ENCODE data around the gene MKRN3.

Gene MKRN3

DNA sequence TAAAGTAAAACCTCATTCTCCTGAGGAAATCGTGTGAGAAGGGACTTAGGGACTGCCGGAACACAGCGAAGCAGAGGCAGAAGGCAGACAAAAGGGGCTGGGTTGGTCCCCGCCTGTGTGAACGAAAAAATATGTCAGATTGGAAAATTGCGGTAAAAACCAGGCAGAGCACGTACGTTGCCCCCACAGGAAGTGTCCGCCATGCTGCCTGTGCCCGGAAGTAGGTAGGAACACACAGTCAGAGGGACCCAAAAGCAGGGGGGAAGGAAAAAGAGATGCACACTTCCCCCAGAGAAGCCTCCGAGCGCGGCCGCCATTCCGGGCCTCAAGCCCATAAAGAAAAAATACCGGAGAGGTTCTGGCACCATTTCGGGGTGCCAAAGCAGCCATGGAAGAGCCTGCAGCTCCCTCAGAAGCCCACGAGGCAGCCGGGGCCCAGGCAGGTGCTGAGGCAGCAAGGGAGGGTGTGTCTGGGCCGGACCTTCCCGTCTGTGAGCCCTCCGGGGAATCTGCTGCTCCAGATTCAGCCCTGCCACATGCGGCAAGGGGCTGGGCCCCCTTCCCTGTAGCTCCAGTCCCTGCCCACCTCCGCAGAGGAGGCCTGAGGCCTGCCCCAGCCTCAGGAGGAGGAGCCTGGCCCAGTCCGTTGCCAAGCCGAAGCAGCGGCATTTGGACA lies at the start of gene MKRN3:
MKRN3 (plus strand) TSS at position 280 of the 676 bp plus-strand sequence; CDS start at position 389, 109 bp downstream.
- peak; percentile 32 for DNase-seq (ENCODE audit: low read depth)

DNA sequence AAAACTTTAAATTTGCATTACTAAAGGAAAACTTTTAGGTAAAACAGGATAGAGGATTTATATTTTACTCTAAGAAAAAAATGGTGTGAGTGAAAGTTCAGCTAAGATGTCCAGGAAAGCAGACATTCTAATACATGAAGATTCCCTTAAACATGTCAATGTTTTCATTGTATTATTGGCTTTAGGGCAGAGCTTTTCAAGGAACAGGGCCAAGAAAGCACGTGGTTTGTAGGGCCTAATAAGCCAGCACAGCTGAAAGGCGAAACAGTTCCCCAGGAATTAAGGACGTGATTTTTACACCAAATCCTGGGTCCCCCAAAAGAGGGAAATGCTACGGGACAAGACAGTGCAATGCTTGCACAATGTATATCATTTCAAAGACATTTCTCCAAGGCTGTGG lies 48.6 kb upstream of the MKRN3 start:
- DNase-seq (ENCODE audit: low read depth): no peak

DNA sequence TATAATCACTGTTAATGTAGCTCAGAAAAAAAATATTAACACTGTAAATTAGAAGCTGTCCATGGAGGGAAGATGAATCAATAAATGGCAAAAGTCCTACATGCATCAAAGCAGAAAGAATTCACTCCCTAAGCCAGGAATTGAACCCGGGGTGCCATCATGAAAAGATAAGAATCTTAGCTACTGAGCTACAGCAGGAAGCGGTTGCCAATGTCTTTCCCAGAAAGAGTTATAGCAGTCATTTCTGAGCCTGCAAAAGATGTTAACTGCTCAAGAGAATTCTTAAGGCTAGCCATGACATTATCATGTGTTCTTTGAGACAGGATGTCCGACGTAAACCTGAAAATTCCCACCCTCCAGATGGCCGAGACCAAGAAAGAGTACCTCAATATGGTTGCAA lies 47.4 kb upstream of the MKRN3 start:
- DNase-seq (ENCODE audit: low read depth): no peak

DNA sequence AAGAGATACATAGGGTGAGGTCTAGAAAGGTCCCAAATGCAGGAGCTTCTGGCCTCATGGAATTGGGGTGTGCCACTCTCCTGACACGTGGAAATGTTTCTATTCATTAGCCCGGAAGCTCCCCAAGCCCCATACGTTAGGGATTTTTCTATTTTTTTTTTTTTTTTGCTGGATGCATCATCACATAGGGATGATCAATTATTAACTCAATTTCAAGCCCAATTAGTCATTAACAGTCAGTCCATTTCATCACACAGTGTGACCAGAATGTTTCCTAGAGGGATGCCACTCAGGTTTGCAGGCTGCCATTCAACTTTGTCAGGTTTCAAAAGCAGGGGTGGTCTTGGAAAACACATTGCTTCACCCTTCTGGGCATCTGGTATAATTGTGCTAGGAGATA lies 40.7 kb upstream of the MKRN3 start:
- no peak for DNase-seq (ENCODE audit: low read depth)

DNA sequence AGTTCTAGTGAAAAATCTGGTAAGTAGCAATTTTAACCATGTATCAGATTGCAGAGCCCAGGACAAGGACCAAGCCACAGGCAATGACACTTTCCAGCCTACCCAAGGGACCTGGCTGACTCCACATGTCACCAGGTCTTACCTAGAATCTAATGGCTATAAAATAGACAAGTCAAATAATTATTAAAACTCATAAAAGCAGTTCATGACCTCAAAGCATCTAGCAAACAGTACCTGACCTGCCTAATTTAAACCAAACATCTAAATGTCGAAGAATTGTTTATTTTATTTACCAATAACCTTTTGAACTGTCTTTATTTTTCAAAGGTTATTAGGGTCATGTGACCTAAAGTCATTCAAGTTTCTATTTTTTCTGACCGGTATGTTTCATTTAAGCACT lies 35.6 kb upstream of the MKRN3 start:
- no peak for DNase-seq (ENCODE audit: low read depth)

DNA sequence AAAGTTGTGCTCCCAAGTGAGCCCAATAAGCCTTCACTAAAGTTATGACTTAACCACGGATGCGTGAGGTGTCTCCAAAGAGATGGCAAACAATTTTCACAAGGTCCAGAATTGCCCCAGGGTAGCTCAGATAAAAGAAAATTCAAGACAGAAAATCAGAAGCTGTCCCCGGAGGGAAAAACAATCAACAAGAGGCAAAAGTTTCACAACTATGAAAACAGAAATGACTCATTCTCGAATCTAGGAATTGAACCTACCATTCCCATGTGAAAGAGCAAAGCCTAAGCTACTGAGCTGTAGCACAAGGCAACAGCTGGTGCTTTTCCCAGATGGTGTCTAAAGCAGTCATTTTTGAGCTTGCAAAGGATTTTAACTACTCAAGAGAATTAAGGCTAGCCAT lies 33.5 kb upstream of the MKRN3 start:
- DNase-seq (ENCODE audit: low read depth): no peak

DNA sequence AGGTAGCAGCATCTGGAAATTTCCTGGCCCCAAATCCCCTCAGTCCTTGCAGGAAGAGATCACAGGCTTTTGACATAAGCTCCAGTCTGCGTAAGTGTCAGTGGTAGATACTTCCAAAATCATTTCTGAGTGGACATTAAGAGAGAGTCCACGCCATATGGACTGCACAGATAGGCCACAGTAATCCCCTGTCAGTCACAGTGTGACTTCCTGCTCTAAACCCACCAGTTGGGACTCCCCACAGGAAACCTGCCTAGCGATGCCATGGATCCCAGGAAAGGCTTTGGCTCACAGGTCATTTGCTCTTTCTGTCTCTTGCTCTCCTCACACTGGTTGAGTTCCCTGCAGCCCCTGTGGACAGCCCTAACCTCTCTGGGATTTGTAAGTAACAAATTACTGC lies 28.8 kb upstream of the MKRN3 start:
- DNase-seq (ENCODE audit: low read depth): no peak

DNA sequence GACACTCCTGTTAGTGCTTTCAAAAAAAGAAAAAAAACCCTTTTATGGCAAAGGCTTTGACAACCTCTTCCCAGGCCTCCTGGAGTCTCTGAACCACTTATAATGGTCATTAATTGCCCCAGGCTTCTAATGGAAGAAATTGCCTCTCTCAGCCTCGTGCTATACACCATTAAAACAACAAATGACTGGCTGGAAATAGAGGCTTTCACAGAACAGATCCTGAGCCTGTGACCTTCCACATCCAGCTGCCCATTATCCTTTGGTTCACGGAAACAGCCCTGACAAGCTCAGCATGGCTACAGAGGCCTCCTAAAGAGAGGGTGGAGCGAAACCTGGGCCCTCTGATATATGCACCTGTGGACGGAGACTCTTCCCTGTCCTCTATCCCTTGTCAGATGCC lies 26.8 kb upstream of the MKRN3 start:
- DNase-seq (ENCODE audit: low read depth): no peak

DNA sequence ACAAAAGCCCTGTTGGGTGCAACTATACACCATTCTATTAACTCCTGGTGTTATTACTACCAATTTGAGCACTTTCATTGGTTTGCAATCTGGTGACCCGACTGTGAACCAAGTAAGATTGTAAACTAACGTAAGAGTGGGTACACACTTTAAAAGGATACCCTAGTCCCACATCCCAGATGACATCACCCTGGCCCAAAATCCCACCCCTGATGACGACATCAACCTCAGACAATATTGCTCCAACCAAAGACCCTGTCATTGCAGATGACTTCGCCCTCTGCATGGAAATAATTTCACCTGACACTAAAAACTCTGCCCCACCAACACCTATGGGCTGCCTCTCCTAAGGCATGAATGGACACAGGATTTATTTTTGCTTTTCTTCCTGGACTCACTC lies 25.6 kb upstream of the MKRN3 start:
- DNase-seq (ENCODE audit: low read depth): no peak

DNA sequence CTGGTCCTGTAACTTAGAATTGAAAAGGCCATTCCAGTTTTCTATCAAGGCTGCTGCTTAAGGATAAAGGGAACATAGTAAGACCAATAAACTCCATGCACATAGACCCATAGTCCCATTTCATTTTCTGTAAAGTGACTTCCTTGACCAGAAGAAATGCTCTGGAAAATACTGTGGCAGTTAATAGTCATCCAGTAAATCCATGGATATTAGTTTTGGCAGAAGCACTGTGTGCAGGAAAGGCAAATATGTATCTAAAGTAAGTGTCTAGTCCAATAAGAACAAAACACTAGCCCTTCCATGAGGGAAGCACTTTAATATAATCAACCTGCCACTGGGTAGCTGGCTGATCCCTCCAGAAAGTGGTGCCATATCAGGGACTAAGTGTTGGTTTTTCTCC lies 19.3 kb upstream of the MKRN3 start:
- no peak for DNase-seq (ENCODE audit: low read depth)

DNA sequence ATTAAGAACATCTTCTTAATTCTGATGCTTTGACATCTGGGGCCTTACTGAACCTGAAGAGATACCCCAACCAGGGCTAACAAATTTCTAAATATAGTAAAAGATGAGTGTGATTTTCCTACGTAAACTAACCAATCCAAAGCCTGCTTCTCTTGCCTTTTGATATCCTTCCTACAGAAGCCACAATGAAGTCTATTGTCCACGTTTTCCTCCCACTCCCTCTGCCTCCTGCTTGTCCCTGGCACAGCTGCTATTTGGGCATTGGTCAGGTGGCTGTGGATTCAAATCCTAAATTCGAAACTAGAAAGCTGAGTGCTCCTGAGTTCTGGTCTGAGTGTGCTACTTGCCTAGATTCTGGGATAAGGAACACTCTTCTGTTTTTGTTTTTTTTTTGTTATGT lies 17.4 kb upstream of the MKRN3 start:
- no peak for DNase-seq (ENCODE audit: low read depth)

DNA sequence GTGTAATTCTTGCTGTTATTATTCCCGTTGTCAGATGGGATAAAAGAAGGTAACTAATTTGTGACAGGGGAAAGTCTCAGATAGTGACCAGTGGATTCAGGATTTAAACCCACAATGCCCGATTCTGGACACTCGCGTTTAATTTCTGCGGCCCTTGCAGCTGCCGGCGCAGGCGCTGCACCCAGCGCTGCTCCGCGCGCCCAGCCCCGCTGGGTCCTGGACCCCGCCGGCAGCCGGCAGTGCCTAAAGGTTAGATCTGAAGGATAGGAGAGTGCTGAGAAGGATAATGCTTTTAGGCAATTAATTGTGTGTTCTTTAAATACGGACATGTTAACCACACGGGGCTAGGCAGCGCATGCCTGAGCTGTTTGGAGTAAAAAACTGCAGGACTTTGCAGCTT lies 3.6 kb upstream of the MKRN3 start:
- DNase-seq (ENCODE audit: low read depth): no peak

DNA sequence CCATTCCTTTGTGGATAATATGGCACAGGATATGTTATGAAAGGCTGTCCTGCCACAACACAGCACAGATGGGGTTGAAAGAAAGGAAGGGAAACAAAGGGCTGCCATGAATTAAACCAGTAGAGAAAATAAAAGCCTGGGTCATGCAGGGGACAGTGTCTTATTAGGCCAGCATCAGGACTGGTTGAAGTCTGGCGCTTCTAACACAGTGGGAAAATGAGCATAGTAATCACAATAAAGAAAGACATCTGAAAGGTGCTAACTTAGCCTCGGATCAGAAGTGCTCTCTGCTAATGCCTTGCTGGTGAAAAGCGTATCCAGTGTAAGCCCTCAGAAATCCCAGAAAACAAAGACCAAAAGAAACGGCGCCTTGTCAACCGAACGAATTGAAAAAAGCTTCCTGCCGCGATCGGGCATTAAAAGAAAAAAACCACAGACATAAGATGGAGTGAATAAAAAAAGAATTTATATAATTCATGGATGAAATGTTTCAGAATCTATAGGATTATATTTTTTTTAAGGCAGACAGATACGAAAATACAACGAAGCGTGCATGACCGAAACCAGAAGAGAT lies 566 bp upstream of the MKRN3 start:
- no peak for DNase-seq (ENCODE audit: low read depth)

DNA sequence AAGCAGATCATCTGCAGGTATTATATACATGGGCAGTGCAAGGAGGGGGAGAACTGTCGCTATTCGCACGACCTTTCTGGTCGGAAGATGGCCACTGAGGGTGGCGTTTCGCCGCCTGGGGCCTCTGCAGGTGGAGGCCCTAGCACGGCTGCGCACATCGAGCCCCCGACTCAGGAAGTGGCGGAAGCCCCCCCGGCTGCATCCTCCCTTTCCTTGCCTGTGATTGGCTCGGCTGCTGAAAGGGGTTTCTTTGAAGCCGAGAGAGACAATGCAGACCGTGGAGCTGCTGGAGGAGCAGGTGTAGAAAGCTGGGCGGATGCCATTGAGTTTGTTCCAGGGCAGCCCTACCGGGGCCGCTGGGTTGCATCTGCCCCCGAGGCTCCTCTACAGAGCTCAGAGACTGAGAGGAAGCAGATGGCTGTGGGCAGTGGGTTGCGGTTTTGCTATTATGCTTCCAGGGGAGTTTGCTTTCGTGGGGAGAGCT lies 639 bp downstream of the MKRN3 start:
- peak; percentile 18 for DNase-seq (ENCODE audit: low read depth)

DNA sequence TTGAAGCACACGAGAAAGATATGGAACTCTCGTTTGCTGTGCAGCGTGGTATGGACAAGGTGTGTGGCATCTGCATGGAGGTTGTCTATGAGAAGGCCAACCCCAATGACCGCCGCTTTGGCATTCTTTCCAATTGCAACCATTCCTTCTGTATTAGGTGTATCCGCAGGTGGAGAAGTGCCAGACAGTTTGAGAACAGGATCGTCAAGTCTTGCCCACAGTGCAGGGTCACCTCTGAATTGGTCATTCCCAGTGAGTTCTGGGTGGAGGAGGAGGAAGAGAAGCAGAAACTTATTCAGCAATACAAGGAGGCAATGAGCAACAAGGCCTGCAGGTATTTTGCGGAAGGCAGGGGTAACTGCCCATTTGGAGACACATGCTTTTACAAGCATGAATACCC lies 1.2 kb downstream of the MKRN3 start:
- no peak for DNase-seq (ENCODE audit: low read depth)

DNA sequence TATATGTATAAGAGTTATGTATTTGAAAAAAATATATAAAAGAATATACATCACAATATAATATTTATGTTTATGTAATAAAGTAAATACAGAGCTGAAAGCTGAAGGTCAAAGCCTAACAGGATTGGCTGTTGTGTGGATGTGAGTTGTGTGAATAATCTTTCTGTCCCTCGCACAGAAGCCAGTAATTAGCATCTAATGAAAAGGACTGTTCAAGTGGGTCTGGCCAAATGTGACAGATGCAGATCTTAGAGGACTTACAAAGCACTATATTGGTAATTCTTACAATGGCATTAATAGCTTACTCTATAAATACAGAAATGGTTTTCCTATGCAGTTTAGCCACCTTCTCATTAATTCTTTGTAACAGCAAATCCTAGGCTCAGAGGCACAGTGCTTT lies 2.4 kb downstream of the MKRN3 start:
- DNase-seq (ENCODE audit: low read depth): no peak

DNA sequence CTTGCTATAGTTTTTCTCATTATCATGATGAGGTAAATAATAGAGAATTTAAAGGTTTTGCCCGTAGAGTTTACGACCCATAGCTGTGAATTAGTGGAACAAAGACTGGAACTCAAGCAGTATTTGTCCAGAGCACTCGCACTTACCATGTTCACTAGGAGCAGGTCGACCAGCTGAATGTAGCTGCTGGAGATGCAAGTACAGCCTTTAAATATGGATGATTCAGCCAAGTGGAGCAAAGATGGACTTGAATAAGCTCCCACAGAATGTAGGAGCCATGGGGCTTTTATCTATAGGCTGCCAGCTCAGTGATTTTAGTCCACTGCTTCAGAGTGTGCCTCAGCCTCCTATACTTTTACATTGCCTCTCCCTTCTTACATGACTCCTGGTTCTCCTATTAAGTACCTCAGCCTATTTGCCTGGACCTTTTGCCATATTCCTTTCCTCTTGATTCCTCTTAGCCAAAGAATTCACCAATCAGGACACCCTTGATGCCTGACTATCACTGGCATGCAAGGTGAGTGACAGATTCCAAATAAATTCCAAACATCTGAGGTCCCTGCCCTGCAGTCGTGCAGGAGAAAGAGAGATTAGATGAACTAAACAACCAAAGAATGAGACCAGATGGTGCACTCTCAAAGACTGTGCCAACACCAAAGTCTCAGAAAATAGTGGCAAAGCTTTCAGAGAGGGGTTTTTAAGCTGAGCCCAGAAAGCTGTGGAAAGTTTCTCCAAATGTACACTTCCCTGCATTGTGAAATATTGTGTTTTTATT lies 3.9 kb downstream of the MKRN3 start:
- DNase-seq (ENCODE audit: low read depth): no peak

DNA sequence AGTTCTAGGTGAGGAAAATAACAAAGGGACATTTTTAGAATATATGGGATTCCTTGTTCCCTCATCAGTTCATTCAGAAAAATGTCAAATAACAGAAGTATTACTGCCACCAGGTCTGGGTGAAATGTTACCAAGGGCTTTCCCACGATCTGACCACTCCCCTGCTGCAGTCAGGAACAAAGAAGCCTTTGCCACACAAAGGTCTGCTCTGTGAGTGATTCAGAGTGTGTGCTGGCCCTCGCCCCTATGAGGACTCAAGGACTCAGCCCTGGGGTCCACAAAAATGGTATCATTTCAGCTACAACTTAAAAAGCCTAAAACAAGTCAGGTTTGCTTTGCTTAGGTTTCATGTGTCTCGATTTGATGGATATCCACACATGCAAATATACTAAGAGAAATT lies 5.0 kb downstream of the MKRN3 start:
- DNase-seq (ENCODE audit: low read depth): no peak

DNA sequence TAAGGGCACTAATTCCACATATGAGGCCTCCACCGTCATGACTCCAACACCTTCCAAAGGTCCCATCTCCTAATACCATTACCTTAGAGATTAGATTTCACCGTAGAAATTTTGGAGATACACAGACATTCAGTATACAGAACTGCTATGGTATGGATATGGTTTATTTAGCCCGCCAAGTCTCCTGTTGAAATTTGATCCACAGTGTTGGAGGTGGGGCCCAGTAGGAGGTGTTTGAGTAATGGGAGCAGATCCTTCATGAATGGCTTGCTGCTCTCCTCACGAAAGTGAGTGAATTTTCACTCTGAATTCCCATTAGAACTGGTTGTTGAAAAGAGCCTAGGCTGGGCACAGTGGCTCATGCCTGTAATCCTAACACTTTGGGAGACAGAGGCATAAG lies 7.4 kb downstream of the MKRN3 start:
- DNase-seq (ENCODE audit: low read depth): no peak

DNA sequence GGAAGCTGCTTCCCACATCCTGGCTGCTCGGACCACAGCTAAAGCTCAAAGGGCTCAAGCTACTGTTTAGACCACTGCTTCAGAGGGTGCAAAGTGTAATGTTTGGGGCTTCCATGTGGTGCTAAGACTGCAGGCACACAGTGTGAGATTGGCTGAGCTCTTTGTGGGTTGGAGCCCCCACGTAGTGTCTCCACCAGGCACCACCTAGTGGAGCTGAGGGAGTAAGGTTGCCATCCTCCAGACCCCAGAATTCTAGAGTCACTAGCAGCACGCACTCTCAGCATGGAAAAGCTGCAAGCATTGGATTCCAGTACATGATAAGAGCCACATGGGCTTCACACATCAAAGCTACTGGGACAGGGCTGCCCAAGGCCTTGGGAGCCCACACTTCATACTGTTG lies 9.3 kb downstream of the MKRN3 start:
- no peak for DNase-seq (ENCODE audit: low read depth)

DNA sequence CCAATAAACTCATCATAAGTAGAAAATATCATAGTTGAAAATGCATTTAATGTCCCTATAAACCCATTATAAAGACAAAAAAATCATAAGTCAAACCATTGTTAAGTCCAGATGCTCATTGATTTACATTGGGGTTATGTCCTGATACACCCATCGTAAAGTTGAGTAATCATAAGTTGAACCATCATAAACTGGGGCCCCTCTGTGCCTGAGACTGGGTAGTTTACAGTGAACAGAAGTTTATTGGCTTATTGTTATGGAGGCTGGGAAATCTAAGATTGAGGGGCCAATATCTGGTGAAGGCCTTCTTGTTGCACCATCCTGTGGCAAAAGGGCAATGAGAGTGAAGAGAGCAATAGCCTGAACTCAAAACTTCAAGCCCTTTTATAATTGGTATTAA lies 10.6 kb downstream of the MKRN3 start:
- DNase-seq (ENCODE audit: low read depth): no peak

DNA sequence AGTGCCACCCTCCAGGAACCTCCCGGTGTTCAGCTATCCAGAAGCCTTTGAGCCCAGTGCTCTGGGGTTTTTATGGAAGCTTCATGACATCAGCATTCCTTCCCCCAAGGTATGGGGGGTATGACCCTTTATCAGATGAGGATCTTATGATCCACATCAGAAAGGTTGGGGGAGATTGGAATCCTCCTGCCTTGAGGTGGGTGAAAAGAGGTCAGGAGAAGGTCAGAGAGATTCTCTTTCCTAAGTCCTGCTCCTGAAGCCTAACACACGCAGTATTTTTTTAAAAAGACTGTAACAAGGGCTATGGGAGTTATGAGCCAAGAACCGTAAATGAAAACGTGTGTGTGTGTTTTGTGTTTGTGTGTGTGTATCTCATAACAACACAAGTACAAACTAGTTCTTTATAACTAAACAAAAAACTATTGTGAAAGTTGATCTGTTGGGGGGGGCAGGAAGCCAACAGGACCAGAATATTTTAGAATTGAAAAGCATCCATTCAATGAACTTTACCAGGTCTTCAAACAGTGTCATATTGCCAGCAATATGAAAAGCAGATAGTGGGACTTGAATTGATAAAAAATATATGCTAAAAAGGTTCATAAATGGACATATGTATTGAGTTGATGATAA lies 13.2 kb downstream of the MKRN3 start:
- DNase-seq (ENCODE audit: low read depth): no peak

DNA sequence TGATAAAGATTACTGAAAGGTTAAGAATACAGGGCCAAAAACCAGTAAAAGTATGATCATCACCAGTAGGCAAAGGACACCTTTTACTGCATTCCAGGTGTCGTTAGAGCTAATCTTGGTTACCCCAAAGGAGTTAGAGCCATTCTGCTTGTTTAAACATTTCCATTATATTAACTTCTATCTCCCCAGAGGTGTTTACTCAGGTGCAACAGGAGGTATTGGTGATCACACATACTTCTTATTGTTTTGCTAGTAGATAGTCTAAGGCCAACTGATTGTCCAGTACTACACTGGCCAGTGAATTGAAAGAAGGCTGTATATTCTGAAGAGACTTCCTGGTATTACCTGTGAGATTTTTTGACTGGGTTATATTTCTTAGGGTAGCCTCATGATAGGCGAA lies 22.8 kb downstream of the MKRN3 start:
- no peak for DNase-seq (ENCODE audit: low read depth)
